Measurements from ENCODE around the gene PARP12.

The PARP12 gene

DNA sequence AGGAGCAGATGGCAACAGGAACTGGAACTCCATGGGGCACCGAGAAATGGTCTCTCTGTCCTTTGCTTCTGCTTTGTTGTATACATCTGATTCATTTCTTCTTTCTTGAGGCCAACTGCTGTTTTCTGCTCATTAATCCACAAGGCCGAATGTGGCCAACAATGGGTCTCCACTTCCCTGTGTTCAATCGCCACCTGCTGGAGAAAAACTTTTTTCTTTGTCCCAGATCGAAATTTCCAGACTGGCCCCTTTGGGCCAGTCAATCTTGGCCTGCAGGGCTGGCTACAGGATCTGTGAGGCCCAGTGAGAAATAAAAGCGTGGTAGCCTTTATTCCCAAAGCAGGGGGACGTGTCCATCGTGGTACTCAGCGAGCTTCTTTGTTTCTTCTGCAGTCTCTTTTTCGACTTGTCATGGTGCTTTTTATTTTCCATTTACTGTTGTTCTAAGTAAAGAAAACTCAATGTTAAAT is 58.8 kb downstream of the PARP12 start:
- no peak overlapping the region for H3K4me2 ChIP-seq (ENCODE audit: low read length)
- no peak overlapping the region for H3K4ac ChIP-seq (ENCODE audit: low read depth, low read length)
- H2BK120ac ChIP-seq (ENCODE audit: insufficient read depth, low read length, poor library complexity), result no peak overlapping the region
- no peak overlapping the region for H4K8ac ChIP-seq (ENCODE audit: low read depth, low read length)
- no peaks in the 10 kb centered on the region for H3K27me3 ChIP-seq (ENCODE audit: insufficient read depth, low read length)
- H3K4me1 ChIP-seq (ENCODE audit: control insufficient read depth in 1 of 2, insufficient read depth in 2 of 2, low read length in 2 of 2), result no peaks in the 10 kb centered on the region
- peak; percentile 13 to 59 for DNase-seq
- no peak overlapping the region for H2AK5ac ChIP-seq (ENCODE audit: low read length)
- no peak overlapping the region for H3K23ac ChIP-seq (ENCODE audit: low read length)
- no peak overlapping the region for H2BK5ac ChIP-seq (ENCODE audit: low read depth, low read length, poor library complexity)
- peaks cover 1% of the 10 kb centered on the region for H3K9me3 ChIP-seq (ENCODE audit: insufficient read depth, low read depth, low read length)
- no CpG with 5 or more reads among the region's 9 CpGs for WGBS (ENCODE audit: extremely low coverage, insufficient coverage, insufficient read length)
- no peak overlapping the region for H4K91ac ChIP-seq (ENCODE audit: low read depth, low read length)
- no peaks in the 10 kb centered on the region for H3K36me3 ChIP-seq (ENCODE audit: control insufficient read depth in 1 of 2, insufficient read depth in 2 of 2, low read length in 2 of 2)
- no peak overlapping the region for H2AFZ ChIP-seq (ENCODE audit: insufficient read depth, low read length, poor library complexity)
- H3K4me3 ChIP-seq (ENCODE audit: low read depth, low read length), result no peak overlapping the region
- no peak overlapping the region for H3K14ac ChIP-seq (ENCODE audit: low read length)
- no peaks in the 10 kb centered on the region for H3K79me1 ChIP-seq (ENCODE audit: low read length)
- no peaks in the 10 kb centered on the region for H3K79me2 ChIP-seq (ENCODE audit: control insufficient read depth, insufficient read depth, low read length, poor library complexity)
- H4K12ac ChIP-seq (ENCODE audit: low read depth, low read length), result no peak overlapping the region
- H2BK12ac ChIP-seq (ENCODE audit: low read length), result no peak overlapping the region
- H3K27ac ChIP-seq (ENCODE audit: low read depth, low read length), result no peak overlapping the region
- no peak overlapping the region for H3K9ac ChIP-seq (ENCODE audit: low read length)
- no peak overlapping the region for H3K18ac ChIP-seq (ENCODE audit: low read length)

DNA sequence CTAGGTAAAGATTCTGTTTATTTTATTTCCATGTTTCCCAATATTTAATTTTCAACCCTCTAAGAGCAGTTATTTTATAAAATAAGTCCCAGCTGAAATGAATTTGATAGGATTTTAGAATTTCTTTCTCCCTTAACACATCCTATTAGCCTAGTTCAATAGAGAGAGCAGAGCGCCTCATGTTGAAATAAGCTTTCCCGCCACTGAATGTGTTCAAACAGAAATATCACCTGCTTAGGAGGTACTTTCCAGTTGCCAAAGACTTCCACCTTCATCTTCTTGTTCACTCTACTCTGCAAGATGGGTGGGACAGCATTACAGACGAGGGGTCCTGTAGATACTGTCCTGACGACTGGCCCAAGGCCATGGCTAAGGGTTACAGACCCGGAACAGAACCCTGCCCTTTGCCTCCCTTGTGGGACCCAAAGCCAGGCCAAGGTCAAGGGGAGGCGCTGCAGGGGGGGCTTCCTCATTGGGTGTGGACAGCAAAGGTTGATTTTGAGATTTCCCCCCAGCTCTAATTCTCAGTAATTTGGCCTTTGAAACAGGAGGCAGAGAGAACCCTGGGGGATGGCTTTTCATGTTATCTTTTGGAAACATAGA is 62.0 kb downstream of the PARP12 start:
- H4K8ac ChIP-seq (ENCODE audit: low read depth, low read length), result no peak overlapping the region
- no peak overlapping the region for H3K4ac ChIP-seq (ENCODE audit: low read depth, low read length)
- H2BK120ac ChIP-seq (ENCODE audit: insufficient read depth, low read length, poor library complexity), result no peak overlapping the region
- H3K4me3 ChIP-seq (ENCODE audit: low read depth, low read length), result no peak overlapping the region
- H2AK5ac ChIP-seq (ENCODE audit: low read length), result no peak overlapping the region
- no peaks in the 10 kb centered on the region for H3K36me3 ChIP-seq (ENCODE audit: control insufficient read depth in 1 of 2, insufficient read depth in 2 of 2, low read length in 2 of 2)
- H2BK5ac ChIP-seq (ENCODE audit: low read depth, low read length, poor library complexity), result no peak overlapping the region
- no peak overlapping the region for H2AFZ ChIP-seq (ENCODE audit: insufficient read depth, low read length, poor library complexity)
- H3K27me3 ChIP-seq (ENCODE audit: insufficient read depth, low read length), result no peaks in the 10 kb centered on the region
- H3K4me2 ChIP-seq (ENCODE audit: low read length), result no peak overlapping the region
- no peaks in the 10 kb centered on the region for H3K79me2 ChIP-seq (ENCODE audit: control insufficient read depth, insufficient read depth, low read length, poor library complexity)
- no peak overlapping the region for H3K23ac ChIP-seq (ENCODE audit: low read length)
- H2BK12ac ChIP-seq (ENCODE audit: low read length), result no peak overlapping the region
- no peak overlapping the region for H3K9ac ChIP-seq (ENCODE audit: low read length)
- no peak overlapping the region for H4K91ac ChIP-seq (ENCODE audit: low read depth, low read length)
- no peaks in the 10 kb centered on the region for H3K9me3 ChIP-seq (ENCODE audit: insufficient read depth, low read depth, low read length)
- no peak overlapping the region for H3K18ac ChIP-seq (ENCODE audit: low read length)
- H3K79me1 ChIP-seq (ENCODE audit: low read length), result no peaks in the 10 kb centered on the region
- H4K12ac ChIP-seq (ENCODE audit: low read depth, low read length), result no peak overlapping the region
- DNase-seq, result no peak
- H3K14ac ChIP-seq (ENCODE audit: low read length), result no peak overlapping the region
- H3K4me1 ChIP-seq (ENCODE audit: control insufficient read depth in 1 of 2, insufficient read depth in 2 of 2, low read length in 2 of 2), result no peaks in the 10 kb centered on the region
- no peak overlapping the region for H3K27ac ChIP-seq (ENCODE audit: low read depth, low read length)
- no CpG with 5 or more reads among the region's 6 CpGs for WGBS (ENCODE audit: extremely low coverage, insufficient coverage, insufficient read length)

DNA sequence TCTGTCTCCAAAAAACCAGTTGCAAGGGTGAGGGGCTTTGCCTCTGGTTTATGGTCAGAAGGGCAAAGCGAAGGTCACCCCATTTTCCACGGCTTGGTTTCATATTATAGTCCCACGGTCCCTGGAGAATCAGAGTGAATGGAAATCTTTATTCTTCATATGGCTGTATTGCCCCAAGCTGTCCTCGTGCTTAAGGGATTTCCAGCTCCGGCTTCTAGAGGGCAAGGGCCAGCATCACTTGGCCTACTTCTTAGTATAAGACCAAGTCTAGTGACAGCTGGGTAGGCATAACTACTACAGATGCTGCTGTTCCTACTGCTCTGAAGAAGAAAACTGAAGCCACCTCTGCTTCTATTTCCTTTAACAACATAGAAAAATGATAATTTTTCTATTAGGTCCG is 63.2 kb downstream of the PARP12 start:
- Histone ChIP-seq H2AK5ac (ENCODE audit: low read length) (no peak overlapping the region), H4K8ac (ENCODE audit: low read depth, low read length) (no peak overlapping the region), H3K9me3 (ENCODE audit: insufficient read depth, low read depth, low read length) (no peaks in the 10 kb centered on the region), H3K4me2 (ENCODE audit: low read length) (no peak overlapping the region), H3K4me3 (ENCODE audit: low read depth, low read length) (no peak overlapping the region), H2BK12ac (ENCODE audit: low read length) (no peak overlapping the region), H3K4ac (ENCODE audit: low read depth, low read length) (no peak overlapping the region), H3K9ac (ENCODE audit: low read length) (no peak overlapping the region), H3K27me3 (ENCODE audit: insufficient read depth, low read length) (no peaks in the 10 kb centered on the region), H3K23ac (ENCODE audit: low read length) (no peak overlapping the region), H3K18ac (ENCODE audit: low read length) (no peak overlapping the region), H3K79me1 (ENCODE audit: low read length) (no peaks in the 10 kb centered on the region), H2BK5ac (ENCODE audit: low read depth, low read length, poor library complexity) (no peak overlapping the region), H3K27ac (ENCODE audit: low read depth, low read length) (no peak overlapping the region), H4K12ac (ENCODE audit: low read depth, low read length) (no peak overlapping the region), H3K79me2 (ENCODE audit: control insufficient read depth, insufficient read depth, low read length, poor library complexity) (no peaks in the 10 kb centered on the region), H4K91ac (ENCODE audit: low read depth, low read length) (no peak overlapping the region), H3K36me3 (ENCODE audit: control insufficient read depth in 1 of 2, insufficient read depth in 2 of 2, low read length in 2 of 2) (no peaks in the 10 kb centered on the region), H2BK120ac (ENCODE audit: insufficient read depth, low read length, poor library complexity) (no peak overlapping the region), H3K14ac (ENCODE audit: low read length) (no peak overlapping the region), H2AFZ (ENCODE audit: insufficient read depth, low read length, poor library complexity) (no peak overlapping the region), H3K4me1 (ENCODE audit: control insufficient read depth in 1 of 2, insufficient read depth in 2 of 2, low read length in 2 of 2) (no peaks in the 10 kb centered on the region)
- DNase-seq, result no peak
- WGBS (ENCODE audit: extremely low coverage, insufficient coverage, insufficient read length), result no CpG with 5 or more reads among the region's 6 CpGs

DNA sequence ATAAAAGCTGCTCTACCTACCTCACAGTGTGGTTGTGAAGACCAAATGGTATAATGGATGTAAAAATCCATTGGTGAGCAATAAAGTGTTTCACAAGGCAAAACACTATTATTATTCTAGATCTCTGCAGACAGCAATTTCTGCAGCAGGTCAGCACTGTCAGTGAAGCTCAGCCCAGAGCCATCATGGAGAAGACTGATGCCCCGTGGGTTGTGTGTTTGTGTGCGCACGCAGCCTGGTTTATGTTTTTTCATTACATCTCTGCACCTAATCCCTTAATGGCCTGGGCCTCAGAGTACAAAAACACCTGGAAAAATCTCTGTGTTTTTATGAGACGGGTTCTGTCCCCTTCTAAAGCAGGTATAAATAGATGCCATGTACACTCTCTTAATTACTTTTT is 64.2 kb downstream of the PARP12 start:
- H3K18ac ChIP-seq (ENCODE audit: low read length), result no peak overlapping the region
- H3K4me3 ChIP-seq (ENCODE audit: low read depth, low read length), result no peak overlapping the region
- no peak overlapping the region for H3K23ac ChIP-seq (ENCODE audit: low read length)
- no peak overlapping the region for H3K14ac ChIP-seq (ENCODE audit: low read length)
- H3K4me2 ChIP-seq (ENCODE audit: low read length), result no peak overlapping the region
- WGBS (ENCODE audit: extremely low coverage, insufficient coverage, insufficient read length), result no CpG with 5 or more reads among the region's 4 CpGs
- no peak overlapping the region for H2AK5ac ChIP-seq (ENCODE audit: low read length)
- H3K79me1 ChIP-seq (ENCODE audit: low read length), result no peaks in the 10 kb centered on the region
- H4K91ac ChIP-seq (ENCODE audit: low read depth, low read length), result no peak overlapping the region
- no peak overlapping the region for H2BK120ac ChIP-seq (ENCODE audit: insufficient read depth, low read length, poor library complexity)
- H2AFZ ChIP-seq (ENCODE audit: insufficient read depth, low read length, poor library complexity), result no peak overlapping the region
- no peaks in the 10 kb centered on the region for H3K36me3 ChIP-seq (ENCODE audit: control insufficient read depth in 1 of 2, insufficient read depth in 2 of 2, low read length in 2 of 2)
- H2BK5ac ChIP-seq (ENCODE audit: low read depth, low read length, poor library complexity), result no peak overlapping the region
- H3K9ac ChIP-seq (ENCODE audit: low read length), result no peak overlapping the region
- H3K27ac ChIP-seq (ENCODE audit: low read depth, low read length), result no peak overlapping the region
- no peaks in the 10 kb centered on the region for H3K27me3 ChIP-seq (ENCODE audit: insufficient read depth, low read length)
- H3K4me1 ChIP-seq (ENCODE audit: control insufficient read depth in 1 of 2, insufficient read depth in 2 of 2, low read length in 2 of 2), result no peaks in the 10 kb centered on the region
- H2BK12ac ChIP-seq (ENCODE audit: low read length), result no peak overlapping the region
- no peak overlapping the region for H4K8ac ChIP-seq (ENCODE audit: low read depth, low read length)
- no peaks in the 10 kb centered on the region for H3K79me2 ChIP-seq (ENCODE audit: control insufficient read depth, insufficient read depth, low read length, poor library complexity)
- no peak overlapping the region for H3K4ac ChIP-seq (ENCODE audit: low read depth, low read length)
- no peak overlapping the region for H4K12ac ChIP-seq (ENCODE audit: low read depth, low read length)
- DNase-seq, result no peak
- H3K9me3 ChIP-seq (ENCODE audit: insufficient read depth, low read depth, low read length), result no peaks in the 10 kb centered on the region

Data from trophoblast cell (in vitro differentiated cells and primary cell).